HG02884 (cell line): ENCODE measurements around the gene SLC35F2.
"Not testable (repeated sequence)": the region's sequence is repeated elsewhere in the genome, so short reads cannot be mapped to it uniquely, and the experiment has no call there.

Experiments
- ATAC-seq: cut with Tn5 transposase; IDR thresholded peaks from one replicate; pipeline ENCODE4 v1.9.1; 2021; ENCODE audit warnings: mild to moderate bottlenecking, moderate library complexity; ENCODE audit not compliant: unreplicated experiment

Gene SLC35F2

GRCh38 chr11:107842412-107843100, 16.0 kb downstream of the SLC35F2 start:
- ATAC-seq = no peak

- peak; percentile 17 for ATAC-seq
These were observed 18.5 kb downstream of the SLC35F2 start for GRCh38 chr11:107840129-107840484.

GRCh38 chr11:107836851-107837250, 21.7 kb downstream of the SLC35F2 start:
- no peak for ATAC-seq

- ATAC-seq = no peak
These were observed 23.6 kb downstream of the SLC35F2 start for GRCh38 chr11:107834995-107835394.

- ATAC-seq = not testable (repeated sequence)
These were observed 24.7 kb downstream of the SLC35F2 start for GRCh38 chr11:107833926-107834325.

- ATAC-seq = no peak
These were observed 27.6 kb downstream of the SLC35F2 start for GRCh38 chr11:107830915-107831540.

- no peak for ATAC-seq
These were observed 31.5 kb downstream of the SLC35F2 start for GRCh38 chr11:107827041-107827440.

GRCh38 chr11:107825875-107826274, 32.7 kb downstream of the SLC35F2 start:
- ATAC-seq = no peak

GRCh38 chr11:107824668-107825369, 33.8 kb downstream of the SLC35F2 start:
- no peak for ATAC-seq

GRCh38 chr11:107821199-107821927, 37.2 kb downstream of the SLC35F2 start:
- no peak for ATAC-seq

GRCh38 chr11:107819361-107820014, 39.1 kb downstream of the SLC35F2 start:
- no peak for ATAC-seq

- ATAC-seq = no peak
These were observed 40.1 kb downstream of the SLC35F2 start for GRCh38 chr11:107818491-107818890.

GRCh38 chr11:107816028-107816427, 42.6 kb downstream of the SLC35F2 start:
- no peak for ATAC-seq

- ATAC-seq = no peak
These were observed 47.7 kb downstream of the SLC35F2 start for GRCh38 chr11:107810875-107811274.

GRCh38 chr11:107808521-107808920, 50.1 kb downstream of the SLC35F2 start:
- ATAC-seq = no peak

GRCh38 chr11:107804971-107805370, 53.6 kb downstream of the SLC35F2 start:
- no peak for ATAC-seq

- no peak for ATAC-seq
These were observed 54.4 kb downstream of the SLC35F2 start for GRCh38 chr11:107804211-107804610.

- ATAC-seq = no peak
These were observed 56.9 kb downstream of the SLC35F2 start for GRCh38 chr11:107801641-107802040.

- ATAC-seq = no peak
These were observed 59.2 kb downstream of the SLC35F2 start for GRCh38 chr11:107799218-107799859.

- no peak for ATAC-seq
These were observed 66.5 kb downstream of the SLC35F2 start for GRCh38 chr11:107792049-107792443.
